GM21381 (cell line): ENCODE measurements around the gene BOD1.
A peak's percentile ranks its signal among the peaks of the same experiment; 100 is the strongest.
"Not testable (repeated sequence)": the region's sequence is repeated elsewhere in the genome, so short reads cannot be mapped to it uniquely, and the experiment has no call there.

Source experiments
- ATAC-seq: cut with Tn5 transposase; IDR thresholded peaks from one replicate; pipeline ENCODE4 v1.9.1; 2021; ENCODE audit warnings: mild to moderate bottlenecking, moderate library complexity; ENCODE audit not compliant: unreplicated experiment

The BOD1 gene

DNA sequence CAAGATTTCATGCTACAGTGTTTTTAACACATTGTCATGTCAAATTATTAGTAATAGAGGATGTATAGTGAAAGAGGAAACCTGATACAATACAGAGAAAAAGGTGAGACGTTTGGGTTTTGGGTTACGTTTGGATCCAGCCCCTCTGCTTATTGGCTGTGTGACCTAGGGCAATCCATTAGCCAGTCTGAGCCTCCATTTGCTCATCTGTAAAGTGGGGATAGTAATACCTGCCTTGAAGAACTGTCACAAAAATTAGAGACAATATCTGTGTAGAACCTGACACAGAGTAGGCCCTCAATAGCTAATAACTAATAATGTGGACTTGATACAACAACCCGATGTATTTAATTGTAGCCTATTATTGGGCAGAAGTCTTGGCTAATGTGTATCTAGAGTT lies 4.3 kb upstream of the BOD1 start:
- ATAC-seq = no peak

GRCh38 chr5:173618927-173619519 lies 2.6 kb upstream of the BOD1 start:
- no peak for ATAC-seq

DNA sequence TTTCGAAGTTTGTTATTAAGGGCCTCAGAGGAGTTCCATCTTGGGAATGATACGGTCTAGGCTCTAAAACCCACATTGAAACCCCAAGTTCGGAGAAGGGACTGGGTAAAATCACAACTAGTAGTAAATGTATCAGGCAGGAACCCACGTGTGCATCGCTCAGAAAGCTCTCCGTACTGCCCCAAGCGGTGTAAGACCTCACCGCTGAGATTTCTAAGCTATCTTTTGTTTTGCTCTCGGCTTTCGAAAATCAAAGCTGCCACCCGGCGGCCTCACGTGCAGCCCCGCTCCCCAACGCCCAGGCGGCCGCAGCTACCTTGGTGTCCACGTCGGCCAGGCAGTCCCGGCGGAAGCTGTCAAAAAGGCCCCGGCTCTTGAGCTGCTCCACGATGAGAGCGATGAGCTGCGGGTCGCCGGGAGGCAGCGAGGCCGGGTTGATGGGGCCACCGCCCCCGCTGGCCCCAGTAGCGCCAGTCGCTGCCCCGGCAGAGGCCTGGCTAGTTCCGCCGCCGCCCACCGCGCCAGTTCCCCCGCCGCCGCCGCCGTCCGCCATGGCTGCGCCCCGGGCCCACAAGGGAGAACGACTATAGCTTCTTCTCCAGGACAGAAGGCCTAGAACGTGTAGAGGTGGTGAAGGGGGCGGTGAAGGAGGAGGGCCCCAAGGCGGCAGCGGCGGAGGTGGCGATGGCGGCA lies 420 bp downstream of the BOD1 start:
- ATAC-seq = peak; percentile 49

- ATAC-seq = no peak
Measured at GRCh38 chr5:173614591-173614990, 1.9 kb downstream of the BOD1 start.

DNA sequence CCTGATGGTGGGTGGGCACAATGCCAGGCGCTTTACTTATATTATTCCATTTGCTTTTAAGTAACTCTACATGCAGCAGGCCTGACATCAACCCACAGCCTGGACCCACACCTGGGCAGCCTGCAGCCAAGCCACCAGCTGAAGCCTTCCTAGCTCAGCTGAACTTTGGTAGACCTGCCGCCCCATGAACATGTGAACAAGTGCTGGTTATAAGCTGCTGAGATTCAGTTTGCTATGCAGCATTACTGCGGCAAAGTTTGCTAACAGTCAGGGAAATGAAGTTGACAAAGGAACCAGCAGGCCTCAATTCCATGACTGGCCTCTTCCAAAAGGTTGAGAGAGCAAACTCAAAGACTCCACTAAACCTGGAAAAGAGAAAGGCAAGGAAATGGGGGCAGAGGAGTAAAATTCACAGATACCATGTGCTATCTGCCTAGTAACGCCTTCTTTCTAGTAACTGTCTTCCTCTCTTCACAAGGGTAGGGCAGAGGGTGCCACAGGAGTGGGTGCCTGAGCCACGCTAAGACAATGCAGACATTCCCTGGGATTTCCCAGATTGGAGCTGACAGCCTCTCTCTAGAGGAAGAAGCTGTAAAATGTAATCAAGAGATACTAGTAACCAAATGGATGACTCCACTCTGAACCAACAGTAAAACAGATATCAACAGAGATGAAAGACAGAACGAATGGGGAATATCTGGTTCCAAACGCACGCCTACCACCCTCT lies 2.9 kb downstream of the BOD1 start:
- ATAC-seq = no peak

- no peak for ATAC-seq
Measured at GRCh38 chr5:173612948-173613347, 3.5 kb downstream of the BOD1 start.

GRCh38 chr5:173611706-173612105 lies 4.7 kb downstream of the BOD1 start:
- no peak for ATAC-seq

DNA sequence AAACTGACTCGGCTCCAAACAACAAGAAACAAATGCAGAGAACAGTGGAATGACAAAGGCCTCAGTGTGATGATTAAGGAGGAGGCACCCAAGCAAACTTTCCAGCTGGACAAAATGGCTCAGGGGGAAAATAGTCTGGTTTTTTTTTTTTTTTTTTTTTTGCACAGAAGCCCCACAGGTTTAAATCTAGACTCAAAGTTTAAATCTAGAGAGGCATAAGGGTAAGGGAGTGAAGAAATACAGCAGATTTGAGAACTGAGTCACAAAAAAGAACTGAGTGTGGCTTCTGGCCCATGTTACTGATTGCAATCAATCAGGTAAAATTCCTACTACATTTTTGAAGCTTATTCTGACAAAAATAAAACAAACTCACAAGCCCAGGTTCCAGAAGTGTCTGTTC lies 12.3 kb downstream of the BOD1 start:
- ATAC-seq = no peak

DNA sequence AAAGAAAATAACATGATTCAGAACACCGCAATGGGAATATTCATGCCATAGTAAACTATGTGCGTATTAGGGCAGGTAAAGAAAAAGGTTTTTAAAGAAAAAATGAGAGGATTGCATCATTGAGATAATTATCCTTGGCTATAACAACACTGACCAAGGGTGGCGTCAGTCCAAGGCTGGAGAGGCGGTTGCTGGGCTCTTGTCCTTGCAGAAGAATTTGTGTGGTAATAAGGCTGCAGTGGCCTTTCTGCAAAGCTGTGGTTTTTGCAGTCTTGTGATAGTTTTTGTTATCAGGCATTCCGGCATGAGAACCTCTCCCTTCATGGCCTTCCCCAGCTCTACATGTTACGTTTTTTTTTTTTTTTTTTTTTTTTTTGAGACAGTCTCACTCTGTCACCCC lies 14.0 kb downstream of the BOD1 start:
- ATAC-seq = no peak

DNA sequence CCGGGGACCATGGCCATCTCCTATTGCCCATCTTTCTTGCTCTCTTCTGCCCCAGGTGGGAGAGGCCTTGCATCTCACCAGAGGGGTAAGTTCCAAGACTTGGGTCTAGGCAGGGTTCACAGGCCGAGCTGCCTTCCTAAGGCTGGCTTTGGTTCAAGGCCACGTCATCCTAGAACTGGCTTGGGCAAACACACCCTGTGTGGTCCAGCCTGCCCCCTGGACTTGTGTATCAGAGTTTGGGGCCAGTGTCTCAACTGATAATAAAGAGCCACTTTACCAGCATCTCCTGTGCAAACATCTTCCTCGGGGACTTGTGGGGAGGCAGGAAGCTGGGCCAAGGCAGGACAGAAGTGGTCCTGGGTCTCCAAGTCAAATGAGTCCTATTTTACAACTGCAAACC lies 17.8 kb downstream of the BOD1 start:
- ATAC-seq = no peak

DNA sequence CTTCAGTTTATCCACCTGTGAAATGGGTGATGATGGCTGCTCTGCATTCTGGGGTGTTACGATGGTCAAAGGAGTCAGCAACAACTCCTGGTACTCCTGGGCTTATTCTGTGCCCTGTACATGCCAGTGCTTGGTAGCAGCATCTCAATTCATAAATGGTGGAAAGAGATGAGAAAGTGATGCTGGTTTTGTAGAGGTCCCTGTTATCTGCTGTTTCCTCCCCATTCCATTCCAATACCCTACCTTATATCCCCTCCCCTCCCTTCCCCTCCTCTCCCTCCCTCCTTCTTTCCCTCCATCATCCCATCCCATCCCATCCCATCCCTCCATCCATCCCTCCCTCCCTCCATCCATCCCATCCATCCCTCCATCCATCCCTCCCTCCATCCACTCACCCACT lies 19.1 kb downstream of the BOD1 start:
- no peak for ATAC-seq

GRCh38 chr5:173595841-173596240 lies 20.6 kb downstream of the BOD1 start:
- no peak for ATAC-seq

DNA sequence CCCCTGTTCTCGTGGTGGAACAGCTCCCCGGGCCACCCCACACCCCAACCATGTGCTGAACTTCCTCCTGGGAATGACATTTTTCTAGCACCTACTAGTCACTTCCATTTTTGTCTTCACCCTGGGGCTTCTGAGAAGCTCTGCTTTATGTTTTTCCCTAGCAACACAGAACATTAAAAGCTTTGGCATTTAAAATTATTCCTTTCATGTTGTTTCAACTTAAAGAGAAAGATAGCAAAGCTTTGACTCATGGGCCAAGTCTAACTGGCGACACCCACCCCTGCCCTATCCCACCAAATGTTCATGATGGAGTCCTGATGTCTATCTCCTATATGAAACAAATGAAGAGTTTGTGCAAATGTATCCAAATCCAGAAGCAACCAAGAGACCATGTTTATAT lies 22.4 kb downstream of the BOD1 start:
- ATAC-seq = no peak

GRCh38 chr5:173592050-173592669 lies 24.3 kb downstream of the BOD1 start:
- ATAC-seq = no peak

GRCh38 chr5:173591056-173591514 lies 25.4 kb downstream of the BOD1 start:
- ATAC-seq = no peak

DNA sequence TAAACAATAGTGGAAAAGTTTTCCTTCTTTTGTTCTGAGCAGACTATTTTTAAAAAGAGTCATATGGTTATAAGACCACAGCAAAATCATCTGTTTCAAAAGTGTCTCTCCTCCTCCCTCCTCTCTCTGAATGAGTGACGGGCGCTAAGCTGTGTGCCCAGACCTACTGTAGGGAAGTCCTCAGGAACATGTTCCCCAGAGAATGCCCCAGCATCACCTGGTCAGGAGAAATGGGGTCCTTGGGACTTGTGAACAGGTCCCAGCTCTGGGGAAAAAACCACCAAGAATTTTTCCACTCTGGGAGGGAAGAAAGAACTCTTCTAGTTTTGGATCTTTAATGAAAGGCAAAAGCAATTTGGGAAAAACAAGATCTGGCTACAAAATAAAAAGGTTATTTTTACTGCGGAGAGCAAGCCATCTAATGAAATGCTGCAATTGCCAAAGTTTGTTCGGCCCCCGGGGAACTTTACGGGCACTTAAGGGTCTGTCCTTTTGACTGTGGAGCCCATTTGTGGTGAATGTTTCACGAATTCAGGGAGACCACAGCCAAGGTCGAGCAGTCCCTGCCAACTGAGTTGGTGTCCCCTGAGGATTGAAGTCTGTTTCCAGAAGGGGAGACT lies 25.9 kb downstream of the BOD1 start:
- no peak for ATAC-seq

- not testable (repeated sequence) for ATAC-seq
Measured at GRCh38 chr5:173586133-173586532, 30.3 kb downstream of the BOD1 start.

DNA sequence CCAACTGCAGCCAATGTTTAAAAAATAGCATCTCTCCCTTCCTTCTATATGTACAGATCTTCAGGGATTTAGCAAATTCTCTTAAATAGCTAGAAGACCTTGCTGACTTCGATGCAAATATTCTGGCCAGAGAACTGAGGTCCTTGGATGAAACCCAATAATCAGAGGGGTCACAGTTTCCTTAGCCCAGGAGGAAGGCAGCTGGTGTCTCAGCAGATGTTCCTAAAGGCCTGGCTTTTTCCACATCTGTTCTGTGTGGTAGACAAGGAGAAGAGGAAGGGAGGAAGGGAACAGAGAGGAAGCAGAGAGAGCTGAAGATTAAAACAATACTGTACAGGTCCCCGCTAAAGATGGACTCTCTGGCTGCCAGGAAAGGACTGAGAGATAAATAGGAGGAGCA lies 33.1 kb downstream of the BOD1 start:
- ATAC-seq = no peak

- no peak for ATAC-seq
Measured at GRCh38 chr5:173582216-173583111, 34.0 kb downstream of the BOD1 start.
